GM18873 (cell line): Measurements from ENCODE around the gene NODAL.

Experiments
- ATAC-seq: cut with Tn5 transposase; IDR thresholded peaks from one replicate; pipeline ENCODE4 v1.9.1; 2021; ENCODE audit warnings: mild to moderate bottlenecking, moderate library complexity, moderate number of reproducible peaks; ENCODE audit not compliant: unreplicated experiment, low FRiP score

The NODAL gene

DNA sequence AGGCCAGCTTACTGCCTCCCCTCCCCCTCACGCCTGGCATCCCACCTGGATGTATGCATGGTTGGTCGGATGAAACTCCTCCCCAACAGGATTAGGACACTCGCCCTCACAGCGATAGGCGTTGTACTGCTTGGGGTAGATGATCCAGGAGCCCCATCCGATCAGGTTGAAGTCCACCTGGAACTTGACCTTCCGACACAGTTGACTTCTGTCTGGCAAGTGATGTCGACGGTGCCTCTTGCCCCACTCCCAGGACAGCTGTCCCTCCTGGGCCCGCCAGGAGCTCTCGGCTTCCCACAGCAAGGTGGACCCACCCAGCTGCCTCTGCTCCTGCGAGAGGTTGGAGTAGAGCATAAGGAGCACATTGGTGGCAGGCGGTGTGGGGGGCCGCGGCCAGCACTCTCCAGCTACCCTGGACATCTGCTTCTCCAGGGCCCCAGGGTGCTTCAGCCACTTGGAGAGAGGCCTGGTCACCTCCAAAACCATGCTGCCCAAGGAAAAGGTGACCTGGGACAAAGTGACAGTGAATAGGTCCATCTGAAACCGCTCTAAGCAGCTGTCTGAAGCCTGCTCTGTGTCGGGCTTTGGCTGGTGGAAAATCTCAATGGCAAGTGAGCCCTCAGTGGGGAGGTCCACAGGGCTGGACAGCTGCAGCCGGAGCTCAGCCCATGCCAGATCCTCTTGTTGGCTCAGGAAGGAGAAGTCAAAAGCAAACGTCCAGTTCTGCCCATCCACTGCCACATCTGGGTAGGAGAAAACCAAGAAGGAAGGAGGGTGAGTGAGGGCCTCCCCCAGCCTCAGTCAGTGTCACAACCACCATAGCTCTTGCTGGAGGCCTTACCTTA, 6.0 kb downstream of the NODAL start:
- no peak for ATAC-seq

DNA sequence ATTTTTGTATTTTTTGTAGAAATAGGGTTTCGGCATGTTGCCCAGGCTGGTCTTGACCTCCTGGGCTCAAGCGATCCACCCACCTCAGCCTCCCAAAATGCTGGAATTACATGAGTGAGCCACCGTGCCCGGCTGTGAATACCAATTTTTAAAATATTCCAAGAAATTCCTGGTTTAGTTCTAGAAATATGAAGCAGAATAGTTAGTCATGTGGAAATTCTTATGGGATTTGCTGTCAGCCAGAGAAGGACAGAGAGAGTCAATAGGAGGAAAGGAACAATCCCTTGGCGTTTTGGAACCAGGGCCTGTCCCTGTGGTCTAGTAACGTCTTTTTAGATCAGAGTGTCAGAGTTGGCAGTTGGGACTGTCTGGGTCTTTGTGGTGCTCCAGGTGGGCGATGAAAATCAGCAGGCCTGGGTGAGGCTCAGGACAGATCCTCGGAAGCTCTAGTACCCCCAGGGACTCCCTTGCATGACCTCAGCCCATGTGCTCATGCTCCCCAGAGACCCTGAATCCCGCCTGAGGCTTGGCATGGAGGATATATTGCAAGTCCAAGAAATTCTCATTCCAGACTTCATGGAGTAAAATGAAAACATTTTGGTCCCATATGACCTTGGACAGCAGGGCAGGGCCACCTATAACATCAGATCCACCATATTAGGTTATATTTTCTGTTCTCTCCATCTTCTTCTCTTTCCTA, 7.8 kb downstream of the NODAL start:
- no peak for ATAC-seq

DNA sequence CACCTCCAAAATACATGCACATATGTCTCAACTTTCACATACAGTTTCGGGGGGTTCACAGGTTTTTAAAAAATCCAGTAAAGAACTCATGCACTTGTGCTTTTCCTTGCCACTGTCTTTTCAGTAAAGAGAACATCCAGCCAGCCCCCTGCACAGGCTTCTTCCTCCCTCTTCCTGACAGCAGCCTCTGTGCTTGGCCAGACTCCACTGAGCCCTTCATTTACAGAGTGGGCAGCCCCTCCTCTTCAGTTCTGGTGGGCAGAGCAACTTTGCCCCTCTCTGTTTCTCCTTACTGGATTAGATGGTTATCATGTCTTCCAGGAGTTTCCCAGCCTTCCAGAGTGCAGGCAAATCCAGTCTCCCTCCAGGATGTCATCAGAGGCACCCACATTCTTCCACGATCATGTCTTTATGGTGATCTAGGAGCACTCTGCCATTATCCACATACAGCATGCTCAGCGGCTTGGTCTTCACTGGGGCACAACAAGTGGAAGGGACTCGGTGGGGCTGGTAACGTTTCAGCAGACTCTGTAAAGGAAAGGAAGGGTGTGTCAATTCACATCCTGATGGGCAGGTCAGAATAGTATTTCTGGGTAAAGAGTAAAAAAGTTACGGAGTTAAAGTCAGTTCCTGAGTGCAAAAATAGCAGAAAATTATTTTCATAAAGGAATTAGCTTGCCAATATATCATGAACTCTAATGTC, 8.8 kb downstream of the NODAL start:
- ATAC-seq, result no peak

DNA sequence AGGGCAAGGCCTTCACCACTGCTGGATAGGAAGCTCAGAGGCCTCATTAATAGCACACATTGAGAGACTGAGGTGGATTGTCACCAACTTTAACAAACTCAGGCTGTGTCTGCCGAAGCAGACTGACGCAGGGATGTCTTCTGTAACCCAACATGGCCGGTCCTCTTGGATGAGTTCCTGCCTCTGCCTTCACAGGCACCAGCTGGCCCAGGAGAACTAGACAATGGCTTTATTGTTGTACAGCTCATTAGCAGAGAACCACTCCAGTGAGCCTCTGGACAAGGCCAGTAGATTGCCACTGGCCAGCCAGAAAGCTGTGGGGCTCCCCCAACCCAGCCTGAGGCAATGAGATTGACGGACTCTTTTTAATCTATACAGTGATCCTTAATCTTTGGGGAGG, 9.4 kb downstream of the NODAL start:
- no peak for ATAC-seq

DNA sequence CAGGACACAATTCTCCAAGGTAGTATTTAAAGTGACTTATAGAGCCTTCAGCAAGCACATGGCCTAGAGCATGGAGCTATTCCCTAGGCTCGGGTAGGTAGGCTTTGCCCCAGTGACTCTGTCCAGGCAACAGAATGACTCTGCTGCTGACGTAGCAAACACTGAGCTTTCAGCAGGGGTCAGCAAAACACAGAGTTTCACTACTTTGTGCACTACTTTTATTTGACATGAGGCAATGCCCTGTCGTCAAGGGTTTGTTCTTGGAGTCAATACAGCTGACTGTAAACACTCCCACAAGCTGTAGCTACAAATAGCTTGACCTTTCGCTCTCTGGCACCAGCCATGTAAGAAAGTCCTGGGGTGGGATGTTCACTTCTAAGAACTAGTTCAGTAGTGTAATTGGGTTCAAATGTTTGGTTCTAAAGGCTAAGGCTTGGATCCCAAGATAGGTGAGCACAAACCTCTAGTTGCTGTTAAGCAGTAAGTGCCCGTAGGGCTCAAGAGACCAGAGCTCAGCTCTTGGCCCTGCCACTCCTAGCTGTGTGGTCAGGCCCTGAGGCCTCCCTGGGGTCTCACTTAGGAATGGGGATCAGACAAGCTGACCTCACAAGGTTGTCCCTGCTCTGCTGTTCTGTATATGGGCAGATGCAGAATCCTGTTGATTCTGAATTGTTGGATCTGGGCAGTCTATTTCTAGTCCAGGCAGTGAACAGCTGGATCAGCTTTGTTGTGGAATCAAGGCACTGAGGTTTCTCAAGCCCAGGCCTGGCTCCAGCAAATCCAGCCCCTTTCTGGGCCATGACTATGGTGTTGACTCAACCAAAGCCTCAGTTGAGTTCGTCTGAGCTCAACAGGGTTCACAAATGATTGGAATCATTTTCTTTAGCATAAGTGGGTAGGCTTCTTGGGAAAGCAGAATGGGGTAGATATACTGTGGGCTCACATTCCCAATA, 10.7 kb downstream of the NODAL start:
- no peak for ATAC-seq

DNA sequence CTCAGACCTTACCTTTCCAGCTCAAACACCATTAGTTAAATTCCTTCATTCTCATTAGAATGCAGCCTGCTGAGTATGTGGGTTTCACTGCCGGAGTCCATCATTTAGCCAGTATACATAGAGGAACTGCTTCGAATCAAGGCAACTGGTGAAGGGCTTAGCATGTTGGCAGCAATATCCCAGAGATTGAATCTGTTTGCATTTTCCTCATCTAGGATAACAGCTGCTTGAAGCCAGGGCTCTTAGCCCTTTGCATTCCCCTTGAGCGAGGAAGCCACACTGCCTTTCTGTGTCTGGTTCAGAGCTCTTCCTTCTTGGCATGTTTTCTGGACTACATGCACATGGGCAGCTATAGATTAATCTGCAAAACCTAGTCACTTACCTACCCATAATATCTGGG, 14.7 kb downstream of the NODAL start:
- ATAC-seq, result no peak

DNA sequence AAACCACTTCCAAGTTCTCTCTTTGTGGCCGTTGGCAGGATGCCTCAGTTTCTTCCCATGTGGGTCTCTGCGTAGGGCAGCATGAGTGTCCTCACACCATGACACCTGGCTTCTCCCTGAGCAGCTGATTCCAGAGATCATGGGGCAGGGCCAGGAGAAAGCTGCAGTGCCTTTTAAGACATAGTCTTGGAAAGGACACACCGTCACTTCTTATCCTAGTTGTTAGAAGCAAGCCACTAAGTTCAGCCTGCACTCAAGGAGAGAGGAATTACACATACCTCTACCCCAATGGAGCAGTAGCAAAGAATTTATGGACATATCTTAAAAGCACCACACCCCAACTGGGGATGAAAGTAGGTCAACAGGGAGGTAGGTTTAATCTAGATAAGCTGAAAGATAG, 16.4 kb downstream of the NODAL start:
- ATAC-seq, result no peak

DNA sequence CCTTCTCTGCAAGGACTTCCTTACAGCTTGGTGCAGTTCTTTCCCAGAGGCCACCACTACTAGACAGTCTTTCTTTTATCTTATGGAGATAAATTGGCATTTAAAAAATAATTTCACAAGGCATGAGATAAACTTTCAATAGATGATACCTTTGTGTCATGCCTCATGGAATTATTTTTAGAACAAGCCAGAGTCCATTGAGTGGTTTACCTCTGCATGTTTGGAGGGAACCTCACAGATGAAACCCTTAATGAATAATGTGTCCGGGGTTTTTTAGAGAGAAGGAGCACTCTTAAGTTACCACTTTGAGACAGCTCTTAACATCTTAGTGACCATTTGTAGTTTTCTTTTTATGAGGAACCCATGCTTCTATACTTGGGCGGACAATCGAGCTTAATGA, 17.2 kb downstream of the NODAL start:
- no peak for ATAC-seq

DNA sequence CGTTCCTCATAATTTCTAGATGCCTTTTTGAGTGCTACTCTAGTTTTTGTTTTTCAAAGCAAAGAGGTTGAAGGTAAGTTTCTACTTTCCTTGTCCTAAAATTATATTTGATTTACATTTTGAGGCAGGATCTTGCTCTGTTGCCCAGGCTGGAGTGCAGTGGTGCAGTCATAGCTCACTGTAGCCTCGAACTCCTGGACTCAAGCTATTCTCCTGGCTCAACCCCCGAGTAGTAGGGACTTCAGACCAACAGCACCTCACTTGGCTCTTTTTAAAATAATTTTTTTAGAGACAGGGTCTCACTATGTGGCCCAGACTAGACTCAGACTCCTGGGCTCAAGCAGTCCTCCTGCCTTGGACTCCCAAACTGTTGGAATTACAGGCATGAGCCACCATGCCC, 22.8 kb downstream of the NODAL start:
- ATAC-seq, result no peak

DNA sequence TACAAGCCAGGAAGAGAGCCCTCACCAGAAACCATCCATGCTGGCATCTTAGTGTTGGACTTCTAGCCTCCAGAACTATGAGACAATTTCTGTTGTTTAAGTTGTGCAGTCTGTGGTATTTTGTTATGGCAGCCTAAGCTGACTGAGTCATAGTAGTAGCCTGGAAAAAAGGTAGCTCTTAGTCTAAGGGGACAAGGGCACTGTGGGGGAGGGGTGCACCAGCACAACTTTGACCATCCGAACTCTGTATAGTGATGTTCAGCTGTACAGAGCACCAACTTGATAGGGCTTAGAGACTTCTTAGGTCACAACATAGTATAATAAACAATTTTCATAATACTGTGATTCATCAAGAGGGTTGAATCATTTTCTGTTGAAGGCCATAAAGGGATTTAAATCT, 23.3 kb downstream of the NODAL start:
- no peak for ATAC-seq

DNA sequence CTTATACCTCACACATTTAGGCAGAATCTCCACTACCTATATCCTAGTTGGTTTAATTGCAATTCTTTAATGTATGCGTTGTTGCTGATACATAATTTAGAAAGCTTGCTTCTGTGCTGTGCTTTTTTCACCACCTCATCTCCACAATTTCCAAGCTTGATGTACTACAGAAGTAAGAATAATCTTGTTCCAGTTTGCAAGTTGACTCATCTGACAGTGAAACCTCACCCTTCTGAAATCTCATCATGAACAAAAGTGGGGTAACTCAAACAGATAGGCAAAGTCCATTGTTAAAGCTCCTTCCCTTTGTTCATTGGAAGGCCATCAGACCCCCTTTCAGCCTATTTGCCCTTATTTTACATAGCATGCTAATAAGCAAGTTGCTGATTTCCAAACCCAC, 23.9 kb downstream of the NODAL start:
- no peak for ATAC-seq

DNA sequence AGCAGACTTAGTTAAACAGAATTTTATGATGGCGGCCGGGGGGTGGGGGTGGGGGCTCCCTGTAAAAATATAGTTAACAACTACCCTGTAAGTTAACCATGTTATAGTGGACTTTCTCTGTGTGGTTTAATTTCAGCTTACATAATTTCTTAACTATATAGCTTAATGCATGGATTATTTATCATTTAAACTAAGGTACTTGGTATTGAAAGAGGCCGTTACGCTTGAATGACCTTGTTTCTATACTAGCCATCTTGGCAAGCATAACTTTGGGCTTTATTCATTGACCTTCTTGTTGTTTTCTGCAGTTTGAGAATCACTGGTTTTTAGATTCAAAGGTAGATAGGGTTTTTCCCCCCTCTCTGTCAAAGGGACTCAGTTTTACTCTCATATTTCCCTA, 29.1 kb downstream of the NODAL start:
- no peak for ATAC-seq

DNA sequence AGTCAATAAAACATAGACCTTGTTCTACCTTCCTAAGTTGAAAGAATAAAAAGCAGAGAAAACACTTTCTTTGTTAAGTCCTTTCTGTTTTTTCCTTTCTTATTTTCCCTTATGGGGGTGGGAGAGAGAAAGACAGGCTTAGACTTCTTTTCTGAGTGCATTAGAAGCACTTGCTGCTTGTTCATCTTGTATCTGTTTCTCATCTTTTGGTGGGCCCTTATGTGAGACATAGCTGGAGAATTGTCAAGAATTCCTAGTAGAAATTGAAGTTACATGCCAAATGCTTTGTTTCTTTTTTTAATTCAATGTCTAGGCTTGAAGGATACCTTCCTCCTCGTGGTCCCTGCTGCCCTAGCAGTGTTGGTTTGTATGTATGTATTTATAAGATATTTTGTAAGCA, 30.9 kb downstream of the NODAL start:
- no peak for ATAC-seq

DNA sequence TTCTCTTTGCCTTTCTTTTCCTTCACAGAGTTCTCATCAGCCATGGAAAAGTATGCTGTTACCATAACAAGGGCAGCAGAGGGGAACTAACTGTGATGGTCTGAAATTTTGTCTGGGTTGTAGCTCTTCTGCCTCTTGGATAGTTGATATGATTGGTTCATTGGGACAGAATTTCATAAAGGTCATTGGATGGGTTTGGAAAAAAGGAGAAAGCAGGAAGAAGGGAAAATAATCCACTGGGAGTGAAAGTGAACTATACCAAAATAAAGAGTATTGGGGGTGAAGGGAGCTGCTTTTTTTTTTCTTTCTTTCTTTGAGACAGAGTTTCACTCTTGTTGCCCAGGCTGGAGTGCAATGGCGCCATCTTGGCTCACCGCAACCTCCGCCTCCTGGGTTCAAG, 31.7 kb downstream of the NODAL start:
- no peak for ATAC-seq

DNA sequence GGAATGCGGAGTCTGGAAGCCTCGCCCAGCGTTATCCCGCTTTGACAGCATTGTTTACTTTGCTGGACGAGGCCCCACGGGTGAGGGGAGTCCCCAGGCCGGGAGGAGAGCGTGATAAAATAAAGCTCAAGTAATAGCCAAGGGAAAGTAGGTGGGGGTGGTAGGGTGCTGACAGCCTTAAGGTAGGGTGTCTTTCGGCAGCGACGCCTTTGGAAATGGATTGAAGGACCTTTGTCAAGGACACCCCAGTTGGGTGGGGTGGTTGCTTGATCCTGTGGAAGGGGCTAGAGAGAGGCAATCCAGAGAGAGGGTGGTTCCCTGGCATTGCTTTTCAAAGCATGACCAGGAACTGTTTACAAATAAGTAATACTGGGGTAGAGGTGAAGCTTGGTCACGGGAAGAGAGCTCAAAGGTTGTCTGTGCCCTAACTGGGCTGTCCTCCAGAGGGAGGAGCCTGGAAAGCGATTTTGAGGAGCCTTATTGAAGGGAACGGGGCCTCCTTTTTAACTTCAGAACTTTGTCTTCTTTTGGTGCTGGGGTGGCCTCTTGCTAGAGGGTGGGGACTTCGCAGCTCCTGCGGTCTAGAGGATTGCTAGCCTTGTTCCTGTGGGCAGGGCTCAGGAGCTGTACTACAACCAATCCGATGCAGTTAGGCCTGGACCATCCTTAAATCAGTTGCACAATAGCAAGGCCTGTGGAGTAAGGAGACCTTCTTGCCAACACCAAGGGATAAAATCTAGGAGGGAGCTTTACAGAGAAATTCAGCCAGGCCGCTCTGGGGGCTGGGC, 36.2 kb downstream of the NODAL start:
- peak; percentile 40 for ATAC-seq

DNA sequence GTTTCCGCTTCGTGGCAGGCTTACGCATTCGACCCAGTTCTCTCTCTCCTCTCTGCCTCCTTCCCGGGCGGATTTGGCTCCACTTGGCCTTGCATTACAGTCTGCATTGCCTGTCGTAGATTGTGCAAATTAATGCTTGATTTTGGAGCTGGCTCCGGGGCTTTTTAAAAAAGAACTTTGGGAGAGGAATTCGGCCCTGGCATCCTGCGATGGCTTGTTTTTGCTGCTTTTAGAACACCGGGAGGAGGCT, 36.8 kb downstream of the NODAL start:
- no peak for ATAC-seq

DNA sequence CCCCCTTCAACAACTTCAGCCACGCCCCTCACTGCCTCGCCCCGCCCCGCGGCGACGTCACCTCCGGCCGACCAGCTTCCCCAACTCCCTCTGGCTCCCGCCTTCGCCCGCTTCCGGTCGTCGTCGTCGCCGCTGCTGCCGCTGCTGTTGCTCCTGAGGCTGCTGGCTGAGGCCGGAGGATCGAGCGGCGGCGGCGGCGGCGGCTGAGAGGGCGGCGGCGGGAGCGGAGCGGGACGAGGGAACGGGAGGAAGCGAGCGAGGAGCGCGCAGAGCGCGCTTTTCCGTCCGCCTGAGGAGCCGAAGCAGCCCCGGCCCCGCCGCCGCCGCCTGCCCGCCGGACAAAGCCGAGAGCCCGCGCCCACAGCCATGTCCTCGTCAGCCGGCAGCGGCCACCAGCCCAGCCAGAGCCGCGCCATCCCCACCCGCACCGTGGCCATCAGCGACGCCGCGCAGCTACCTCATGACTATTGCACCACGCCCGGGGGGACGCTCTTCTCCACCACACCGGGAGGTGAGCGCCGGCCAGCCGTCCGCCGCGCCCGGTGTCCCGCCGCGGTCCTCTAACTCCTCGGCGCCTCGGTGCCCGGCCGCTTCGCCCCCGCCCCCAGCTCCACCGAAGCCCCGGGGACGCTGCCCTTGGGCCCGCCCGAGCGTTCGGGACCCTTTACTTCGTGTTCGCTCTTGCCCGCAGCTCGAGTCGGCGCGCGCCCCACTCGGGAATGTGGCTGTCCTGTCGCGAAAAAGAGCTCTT, 37.3 kb downstream of the NODAL start, which contains the start of gene EIF4EBP2:
Gene EIF4EBP2, plus strand, starts transcription at position 110 of the 751 bp plus-strand sequence. Its CDS starts 257 bp downstream, at position 367.
- ATAC-seq, result peak; percentile 53

DNA sequence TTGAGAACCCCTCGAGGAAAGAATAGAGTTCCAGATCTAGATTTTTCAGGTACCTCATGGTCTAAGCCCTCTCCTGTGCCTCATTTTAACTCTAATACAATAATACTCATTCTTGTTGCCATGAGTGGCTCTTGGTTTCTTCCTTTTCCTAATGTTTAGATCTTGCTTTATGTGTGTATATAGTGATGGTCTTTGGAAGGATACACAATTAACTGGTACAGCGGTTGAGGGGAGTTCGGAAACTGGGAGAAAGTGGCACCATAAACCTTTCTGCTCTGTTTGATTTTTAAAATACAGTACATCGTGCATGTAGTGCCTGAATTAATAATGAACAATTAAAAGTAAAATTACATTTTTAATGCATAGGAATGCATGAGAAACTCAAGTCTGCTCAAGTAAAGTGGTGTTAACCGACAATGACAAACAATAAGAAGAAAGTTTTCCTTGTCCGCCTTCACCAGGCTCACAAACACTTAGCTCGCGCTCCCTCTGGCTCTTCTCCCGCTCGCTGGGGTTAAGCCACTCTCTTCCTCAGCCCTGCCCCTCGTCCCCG, 37.9 kb downstream of the NODAL start:
- ATAC-seq, result peak; percentile 14

DNA sequence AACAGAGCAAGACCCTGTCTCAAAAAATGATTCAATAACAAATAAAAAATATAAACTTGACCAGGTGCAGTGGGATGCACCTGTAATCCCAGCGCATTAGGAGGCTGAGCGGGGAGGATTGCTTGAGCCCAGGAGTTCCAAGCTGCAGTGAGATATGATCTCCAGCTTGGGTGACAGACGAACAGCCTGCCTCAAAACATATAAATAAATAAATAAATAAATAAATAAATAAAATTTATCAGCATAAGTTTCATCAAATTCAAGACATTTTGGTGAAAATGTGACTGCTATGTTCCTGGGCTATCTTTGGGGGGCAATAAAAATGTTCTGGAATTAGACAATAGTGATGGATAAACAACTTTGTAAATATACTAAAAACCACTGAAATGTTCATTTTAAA, 42.3 kb downstream of the NODAL start:
- ATAC-seq, result no peak
